H1 (cell line): ENCODE measurements around the gene DNAJC17. TPM values are rescaled to one million over a fixed set of nuclear protein-coding genes. Genes with fewer than 3 reads are reported as not detected.

Experiments
- CREB1 ChIP-seq: IDR thresholded peaks from 2 replicates; pipeline ENCODE4 v1.6.1; 2012; ENCODE audit warnings: inconsistent platforms
- E2F6 ChIP-seq: IDR thresholded peaks from 2 replicates; pipeline ENCODE4 v1.6.1; 2012; ENCODE audit warnings: inconsistent platforms
- KDM4A ChIP-seq: IDR thresholded peaks from one replicate; pipeline ENCODE4 v1.7.1; 2012; ENCODE audit warnings: low read depth, mild to moderate bottlenecking, moderate library complexity, low read length, inconsistent platforms; ENCODE audit not compliant: severe bottlenecking
- POLR2AphosphoS5 ChIP-seq: IDR thresholded peaks from 2 replicates; pipeline ENCODE4 v1.6.1; 2011; ENCODE audit warnings: low read depth, low read length
- RNF2 ChIP-seq: fragments of 200-900, 300-1000 bp; sonication (generic); IDR thresholded peaks from 2 replicates; pipeline ENCODE4 v1.7.1; 2016; ENCODE audit warnings: borderline replicate concordance, low read depth, mild to moderate bottlenecking, antibody characterized with exemption, low read length; ENCODE audit not compliant: poor library complexity, severe bottlenecking; ENCODE audit errors: missing control alignments
- SIRT6 ChIP-seq: IDR thresholded peaks from one replicate; pipeline ENCODE4 v1.7.1; 2012; ENCODE audit warnings: low read length, inconsistent platforms
- polyA plus RNA-seq, 7 experiments: library from polyadenylated mRNA; depleted of rRNA in 3 of 7; stranded (reverse) in 5 of 7; unstranded in 2 of 7; fragments of >200 nt in 5 of 7; fragments of 200-250 nt in 2 of 7; gene quantifications; 1 replicate in 5 of 7; 2 replicates in 1 of 7; 4 replicates in 1 of 7; pipeline versions ENCODE4 v1.2.1 to v1.2.3, GENCODE V29; 2011 to 2013; ENCODE audit warnings: missing spikeins in 2 of 7, mixed read lengths in 2 of 7
- total RNA-seq: library from RNA; stranded (reverse); fragmentation: NEBNext Ultra II Directional; extraction: Animal tissue kit (Norgen Biotek cat#: 25700); gene quantifications from 2 replicates; pipeline ENCODE4 v1.2.1, GENCODE V29; 2021

The DNAJC17 gene
- total and polyA plus RNA-seq, 2 of the 8 experiments (the other 6 are each of a cell fraction or from before 2014, with no cell fraction given): 39.5 to 45.4 TPM

- TF ChIP-seq KDM4A: no peak
- no peak for TF ChIP-seq E2F6
- TF ChIP-seq RNF2: no peak
- no peak for TF ChIP-seq SIRT6
- TF ChIP-seq CREB1: no peak
- no peak for TF ChIP-seq POLR2AphosphoS5
Observed at GRCh38 chr15:40830884-40831283, 23.6 kb upstream of the DNAJC17 start (continued).
